NCI-H748 treated with DMSO at 0.1 percent for 48 hours (cell line): Measurements from ENCODE around the gene BTNL3.

Experiments used
- DNase-seq: peaks from one replicate; lab custom pipeline; 2025; lab: John Stamatoyannopoulos, UW

Gene BTNL3

GRCh38 chr5:181047921-181048320 is 59.3 kb downstream of the BTNL3 start:
- DNase-seq: no peak

- DNase-seq: no peak
These were observed 61.4 kb downstream of the BTNL3 start for GRCh38 chr5:181050016-181050415.

GRCh38 chr5:181051841-181052671 is 63.4 kb downstream of the BTNL3 start:
- no peak for DNase-seq

- DNase-seq: peak; percentile 13
These were observed 64.2 kb downstream of the BTNL3 start for GRCh38 chr5:181052672-181053487.

- DNase-seq: peak; percentile 26
These were observed 65.0 kb downstream of the BTNL3 start for GRCh38 chr5:181053488-181054121.

- no peak for DNase-seq
These were observed 65.5 kb downstream of the BTNL3 start for GRCh38 chr5:181054138-181054537.

- DNase-seq: no peak
These were observed 66.3 kb downstream of the BTNL3 start for GRCh38 chr5:181054871-181055459.
